ENCODE measurements around the gene STK33.

Gene STK33

GRCh38 chr11:8373519-8374432 lies 220.3 kb downstream of the STK33 start:
- no peak for DNase-seq (ENCODE audit: low read depth, low spot score)

GRCh38 chr11:8372641-8373381 lies 221.2 kb downstream of the STK33 start:
- no peak for DNase-seq (ENCODE audit: low read depth, low spot score)

- no peak for DNase-seq (ENCODE audit: low read depth, low spot score)
These were observed 222.5 kb downstream of the STK33 start for GRCh38 chr11:8371516-8371884.

- no peak for DNase-seq (ENCODE audit: low read depth, low spot score)
These were observed 223.1 kb downstream of the STK33 start for GRCh38 chr11:8370812-8371515.

- no peak for DNase-seq (ENCODE audit: low read depth, low spot score)
These were observed 224.3 kb downstream of the STK33 start for GRCh38 chr11:8369592-8370205.

- DNase-seq (ENCODE audit: low read depth, low spot score) = no peak
These were observed 225.3 kb downstream of the STK33 start for GRCh38 chr11:8368772-8369171.

- DNase-seq (ENCODE audit: low read depth, low spot score) = no peak
These were observed 225.8 kb downstream of the STK33 start for GRCh38 chr11:8368194-8368593.

GRCh38 chr11:8366316-8366715 lies 227.7 kb downstream of the STK33 start:
- no peak for DNase-seq (ENCODE audit: low read depth, low spot score)

- no peak for DNase-seq (ENCODE audit: low read depth, low spot score)
These were observed 228.6 kb downstream of the STK33 start for GRCh38 chr11:8365216-8365941.

GRCh38 chr11:8363921-8364320 lies 230.1 kb downstream of the STK33 start:
- DNase-seq (ENCODE audit: low read depth, low spot score) = no peak

- DNase-seq (ENCODE audit: low read depth, low spot score) = no peak
These were observed 231.1 kb downstream of the STK33 start for GRCh38 chr11:8362899-8363298.

- no peak for DNase-seq (ENCODE audit: low read depth, low spot score)
These were observed 231.5 kb downstream of the STK33 start for GRCh38 chr11:8362491-8362890.

- DNase-seq (ENCODE audit: low read depth, low spot score) = no peak
These were observed 232.3 kb downstream of the STK33 start for GRCh38 chr11:8361664-8362210.

- no peak for DNase-seq (ENCODE audit: low read depth, low spot score)
These were observed 232.8 kb downstream of the STK33 start for GRCh38 chr11:8361206-8361605.

GRCh38 chr11:8360086-8360828 lies 233.8 kb downstream of the STK33 start:
- no peak for DNase-seq (ENCODE audit: low read depth, low spot score)

- no peak for DNase-seq (ENCODE audit: low read depth, low spot score)
These were observed 234.5 kb downstream of the STK33 start for GRCh38 chr11:8359521-8359920.

GRCh38 chr11:8357891-8358566 lies 236.0 kb downstream of the STK33 start:
- DNase-seq (ENCODE audit: low read depth, low spot score) = no peak

GRCh38 chr11:8357505-8357888 lies 236.5 kb downstream of the STK33 start:
- DNase-seq (ENCODE audit: low read depth, low spot score) = no peak

GRCh38 chr11:8356721-8357504 lies 237.1 kb downstream of the STK33 start:
- no peak for DNase-seq (ENCODE audit: low read depth, low spot score)
